ENCODE results near the gene PTGFRN.

PTGFRN gene

GRCh38 chr1:117011334-117011733, 101.6 kb downstream of the PTGFRN start:
- Histone ChIP-seq H3K9ac (ENCODE audit: low read depth, low read length) (no peak overlapping the region), H3K9me3 (ENCODE audit: control insufficient read depth, insufficient read depth, low read length) (no peaks in the 10 kb centered on the region), H3K4me1 (ENCODE audit: insufficient read depth, low read length) (no peaks in the 10 kb centered on the region), H3K36me3 (ENCODE audit: insufficient read depth, low read length) (no peaks in the 10 kb centered on the region)

GRCh38 chr1:117013309-117013858, 103.7 kb downstream of the PTGFRN start:
- no peaks in the 10 kb centered on the region for H3K9me3 ChIP-seq (ENCODE audit: control insufficient read depth, insufficient read depth, low read length)
- H3K9ac ChIP-seq (ENCODE audit: low read depth, low read length), result no peak overlapping the region
- H3K4me1 ChIP-seq (ENCODE audit: insufficient read depth, low read length), result no peaks in the 10 kb centered on the region
- H3K36me3 ChIP-seq (ENCODE audit: insufficient read depth, low read length), result no peaks in the 10 kb centered on the region

- H3K4me1 ChIP-seq (ENCODE audit: insufficient read depth, low read length), result no peaks in the 10 kb centered on the region
- no peaks in the 10 kb centered on the region for H3K9me3 ChIP-seq (ENCODE audit: control insufficient read depth, insufficient read depth, low read length)
- H3K36me3 ChIP-seq (ENCODE audit: insufficient read depth, low read length), result no peaks in the 10 kb centered on the region
- no peak overlapping the region for H3K9ac ChIP-seq (ENCODE audit: low read depth, low read length)
Measured at GRCh38 chr1:117014209-117014608, 104.5 kb downstream of the PTGFRN start.

- Histone ChIP-seq H3K4me1 (ENCODE audit: insufficient read depth, low read length) (no peaks in the 10 kb centered on the region), H3K9me3 (ENCODE audit: control insufficient read depth, insufficient read depth, low read length) (no peaks in the 10 kb centered on the region), H3K9ac (ENCODE audit: low read depth, low read length) (no peak overlapping the region), H3K36me3 (ENCODE audit: insufficient read depth, low read length) (no peaks in the 10 kb centered on the region)
Measured at GRCh38 chr1:117015724-117016123, 106.0 kb downstream of the PTGFRN start.

- no peak overlapping the region for H3K9ac ChIP-seq (ENCODE audit: low read depth, low read length)
- H3K36me3 ChIP-seq (ENCODE audit: insufficient read depth, low read length), result no peaks in the 10 kb centered on the region
- H3K9me3 ChIP-seq (ENCODE audit: control insufficient read depth, insufficient read depth, low read length), result no peaks in the 10 kb centered on the region
- no peaks in the 10 kb centered on the region for H3K4me1 ChIP-seq (ENCODE audit: insufficient read depth, low read length)
Measured at GRCh38 chr1:117017062-117017461, 107.3 kb downstream of the PTGFRN start.

GRCh38 chr1:117017648-117018047, 107.9 kb downstream of the PTGFRN start:
- no peak overlapping the region for H3K9ac ChIP-seq (ENCODE audit: low read depth, low read length)
- H3K4me1 ChIP-seq (ENCODE audit: insufficient read depth, low read length), result no peaks in the 10 kb centered on the region
- H3K36me3 ChIP-seq (ENCODE audit: insufficient read depth, low read length), result no peaks in the 10 kb centered on the region
- H3K9me3 ChIP-seq (ENCODE audit: control insufficient read depth, insufficient read depth, low read length), result no peaks in the 10 kb centered on the region

GRCh38 chr1:117020526-117021156, 110.9 kb downstream of the PTGFRN start:
- Histone ChIP-seq H3K36me3 (ENCODE audit: insufficient read depth, low read length) (no peaks in the 10 kb centered on the region), H3K9me3 (ENCODE audit: control insufficient read depth, insufficient read depth, low read length) (no peaks in the 10 kb centered on the region), H3K9ac (ENCODE audit: low read depth, low read length) (no peak overlapping the region), H3K4me1 (ENCODE audit: insufficient read depth, low read length) (no peaks in the 10 kb centered on the region)

- H3K36me3 ChIP-seq (ENCODE audit: insufficient read depth, low read length), result no peaks in the 10 kb centered on the region
- no peak overlapping the region for H3K9ac ChIP-seq (ENCODE audit: low read depth, low read length)
- no peaks in the 10 kb centered on the region for H3K4me1 ChIP-seq (ENCODE audit: insufficient read depth, low read length)
- H3K9me3 ChIP-seq (ENCODE audit: control insufficient read depth, insufficient read depth, low read length), result no peaks in the 10 kb centered on the region
Measured at GRCh38 chr1:117022114-117022513, 112.4 kb downstream of the PTGFRN start.

- Histone ChIP-seq H3K36me3 (ENCODE audit: insufficient read depth, low read length) (no peaks in the 10 kb centered on the region), H3K9ac (ENCODE audit: low read depth, low read length) (no peak overlapping the region), H3K4me1 (ENCODE audit: insufficient read depth, low read length) (no peaks in the 10 kb centered on the region), H3K9me3 (ENCODE audit: control insufficient read depth, insufficient read depth, low read length) (no peaks in the 10 kb centered on the region)
Measured at GRCh38 chr1:117025568-117025967, 115.9 kb downstream of the PTGFRN start.

GRCh38 chr1:117026361-117026760, 116.6 kb downstream of the PTGFRN start:
- no peaks in the 10 kb centered on the region for H3K4me1 ChIP-seq (ENCODE audit: insufficient read depth, low read length)
- no peak overlapping the region for H3K9ac ChIP-seq (ENCODE audit: low read depth, low read length)
- H3K36me3 ChIP-seq (ENCODE audit: insufficient read depth, low read length), result no peaks in the 10 kb centered on the region
- H3K9me3 ChIP-seq (ENCODE audit: control insufficient read depth, insufficient read depth, low read length), result no peaks in the 10 kb centered on the region

- H3K36me3 ChIP-seq (ENCODE audit: insufficient read depth, low read length), result no peaks in the 10 kb centered on the region
- no peak overlapping the region for H3K9ac ChIP-seq (ENCODE audit: low read depth, low read length)
- no peaks in the 10 kb centered on the region for H3K4me1 ChIP-seq (ENCODE audit: insufficient read depth, low read length)
- H3K9me3 ChIP-seq (ENCODE audit: control insufficient read depth, insufficient read depth, low read length), result no peaks in the 10 kb centered on the region
Measured at GRCh38 chr1:117029685-117030084, 120.0 kb downstream of the PTGFRN start.

- no peaks in the 10 kb centered on the region for H3K9me3 ChIP-seq (ENCODE audit: control insufficient read depth, insufficient read depth, low read length)
- no peak overlapping the region for H3K9ac ChIP-seq (ENCODE audit: low read depth, low read length)
- no peaks in the 10 kb centered on the region for H3K36me3 ChIP-seq (ENCODE audit: insufficient read depth, low read length)
- no peaks in the 10 kb centered on the region for H3K4me1 ChIP-seq (ENCODE audit: insufficient read depth, low read length)
Measured at GRCh38 chr1:117030271-117030877, 120.7 kb downstream of the PTGFRN start.

GRCh38 chr1:117032266-117032665, 122.5 kb downstream of the PTGFRN start:
- Histone ChIP-seq H3K36me3 (ENCODE audit: insufficient read depth, low read length) (no peaks in the 10 kb centered on the region), H3K4me1 (ENCODE audit: insufficient read depth, low read length) (peaks cover 7% of the 10 kb centered on the region; the same call in 1 of the 2 replicates), H3K9me3 (ENCODE audit: control insufficient read depth, insufficient read depth, low read length) (no peaks in the 10 kb centered on the region), H3K9ac (ENCODE audit: low read depth, low read length) (no peak overlapping the region)

GRCh38 chr1:117032681-117033539, 123.2 kb downstream of the PTGFRN start:
- H3K4me1 ChIP-seq (ENCODE audit: insufficient read depth, low read length), result peaks cover 7% of the 10 kb centered on the region; the same call in 1 of the 2 replicates
- H3K9me3 ChIP-seq (ENCODE audit: control insufficient read depth, insufficient read depth, low read length), result no peaks in the 10 kb centered on the region
- no peaks in the 10 kb centered on the region for H3K36me3 ChIP-seq (ENCODE audit: insufficient read depth, low read length)
- H3K9ac ChIP-seq (ENCODE audit: low read depth, low read length), result no peak overlapping the region
